Activated CD4-positive, alpha-beta T cell treated with anti-CD3 and anti-CD28 coated beads, Interleukin-2, amount 10 ng/mL, durations not matched to agents 7 days and 5 days (primary cell): Measurements from ENCODE around the gene CALN1. TPM values are rescaled to one million over a fixed set of nuclear protein-coding genes. Genes with fewer than 3 reads are reported as not detected.

Experiments used
- CTCF ChIA-PET: fragments of 350-600 bp; sonication (Branson Sonifier 250); formaldehyde crosslinking; loops from one replicate; lab custom pipeline; 2021; ENCODE audit warnings: antibody characterized with exemption; lab: Charles Lee
- POLR2A ChIA-PET: fragments of 350-600 bp; sonication (Branson Sonifier 250); formaldehyde crosslinking; loops from one replicate; lab custom pipeline; 2021; ENCODE audit warnings: antibody characterized with exemption; lab: Charles Lee
- DNase-seq: peaks from one replicate; pipeline ENCODE4 v3.0.0-alpha.2; 2020
- H3K27ac Mint-ChIP-seq: one replicate; pipeline ENCODE4 v1.8.0; 2021; ENCODE audit warnings: mild to moderate bottlenecking, moderate library complexity, mixed read lengths
- H3K27me3 Mint-ChIP-seq: one replicate; pipeline ENCODE4 v1.8.0; 2021; ENCODE audit warnings: mixed read lengths
- H3K36me3 Mint-ChIP-seq: one replicate; pipeline ENCODE4 v1.8.0; 2021; ENCODE audit warnings: low read depth, mixed read lengths
- H3K4me1 Mint-ChIP-seq: one replicate; pipeline ENCODE4 v1.8.0; 2021; ENCODE audit warnings: mixed read lengths
- H3K4me3 Mint-ChIP-seq: one replicate; pipeline ENCODE4 v1.8.0; 2021; ENCODE audit warnings: mild to moderate bottlenecking, moderate library complexity, mixed read lengths
- H3K9me3 Mint-ChIP-seq: one replicate; pipeline ENCODE4 v1.8.0; 2021; ENCODE audit warnings: mixed read lengths
- total RNA-seq, 2 experiments: library from RNA; stranded (reverse); gene quantifications; one replicate each; pipeline ENCODE4 v1.2.3, GENCODE V29; 2021

Gene CALN1
- total RNA-seq, 2 experiments from 2014 or later = not detected

DNA sequence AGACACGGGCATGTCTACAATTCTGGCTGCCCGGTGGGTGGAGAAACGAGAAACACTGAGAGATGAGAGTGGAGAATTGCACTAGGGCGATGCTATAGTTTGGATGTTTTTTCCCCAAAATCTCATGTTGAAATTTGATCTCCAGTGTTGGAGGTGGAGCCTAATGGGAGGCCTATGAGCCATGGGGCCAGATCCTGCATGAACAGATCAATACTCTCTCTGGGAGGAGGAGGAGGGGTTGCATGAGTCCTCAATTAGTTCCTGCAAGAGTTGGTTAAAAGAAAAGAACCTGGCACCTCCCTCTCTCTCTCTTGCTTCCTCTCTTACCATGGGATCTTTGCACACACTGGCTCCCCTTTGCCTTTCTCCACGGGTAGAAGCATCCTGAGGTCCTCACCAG is 299.1 kb downstream of the CALN1 start:
- Mint-ChIP-seq H3K36me3 (no peaks in the 10 kb centered on the region), H3K27ac (no peak overlapping the region)

GRCh38 chr7:72112530-72112929 is 299.6 kb downstream of the CALN1 start:
- no peaks in the 10 kb centered on the region for H3K27me3 Mint-ChIP-seq
- no peak for DNase-seq
- CTCF ChIA-PET = no interaction called here
- H3K4me3 Mint-ChIP-seq = no peak overlapping the region
- peaks cover 14% of the 10 kb centered on the region for H3K9me3 Mint-ChIP-seq
- POLR2A ChIA-PET = no interaction called here
- no peaks in the 10 kb centered on the region for H3K4me1 Mint-ChIP-seq
- no peaks in the 10 kb centered on the region for H3K36me3 Mint-ChIP-seq
- H3K27ac Mint-ChIP-seq = no peak overlapping the region

More for the DNA sequence above, 299.1 kb downstream of the CALN1 start:
- Mint-ChIP-seq H3K9me3 (peaks cover 12% of the 10 kb centered on the region), H3K4me1 (no peaks in the 10 kb centered on the region), H3K4me3 (no peak overlapping the region), H3K27me3 (no peaks in the 10 kb centered on the region)
- CTCF ChIA-PET = no interaction called here
- no peak for DNase-seq
- POLR2A ChIA-PET = no interaction called here

DNA sequence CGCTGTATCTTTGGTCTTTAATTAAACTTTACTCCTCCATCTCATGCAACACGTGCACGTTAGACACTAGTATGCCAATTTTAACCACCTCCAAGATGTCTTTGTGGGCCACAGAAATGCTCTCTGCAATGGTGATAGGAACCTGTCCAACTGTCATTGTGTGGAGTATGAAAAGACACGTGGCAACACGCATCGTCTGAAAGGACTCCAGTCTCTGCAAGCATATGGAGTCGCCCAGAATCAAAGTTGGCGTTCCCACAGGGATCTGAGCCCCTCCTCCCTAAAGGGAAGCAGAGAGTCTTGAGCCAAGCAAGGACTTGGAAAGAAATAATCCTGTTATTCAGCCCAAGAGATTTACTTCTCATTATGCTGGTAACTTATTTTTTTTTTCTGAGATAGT is 301.1 kb downstream of the CALN1 start:
- no peak for DNase-seq
- H3K4me3 Mint-ChIP-seq = no peak overlapping the region
- H3K9me3 Mint-ChIP-seq = peaks cover 14% of the 10 kb centered on the region
- H3K27me3 Mint-ChIP-seq = no peaks in the 10 kb centered on the region
- no peaks in the 10 kb centered on the region for H3K36me3 Mint-ChIP-seq
- no peak overlapping the region for H3K27ac Mint-ChIP-seq
- H3K4me1 Mint-ChIP-seq = no peaks in the 10 kb centered on the region
- ChIA-PET POLR2A (no interaction called here), CTCF (no interaction called here)

DNA sequence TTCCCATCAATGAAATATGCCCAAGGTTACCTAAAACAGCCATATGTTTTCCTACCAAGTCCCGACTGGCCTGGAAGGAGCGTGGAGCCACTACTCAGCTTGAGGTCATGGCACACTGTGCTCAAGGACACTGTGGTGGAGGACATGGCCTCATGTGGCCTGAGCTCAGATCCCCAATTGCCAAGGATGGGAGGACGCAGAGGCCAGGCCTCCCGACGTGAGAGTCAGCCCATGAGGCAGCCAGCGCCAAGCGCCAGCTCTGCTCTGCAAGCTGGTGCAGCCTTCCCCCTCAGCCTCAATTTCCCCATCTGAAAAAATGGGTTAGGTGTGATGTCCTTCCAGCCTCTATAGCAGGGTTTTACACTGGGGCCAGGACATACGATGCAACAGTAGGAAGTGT is 302.6 kb downstream of the CALN1 start:
- ChIA-PET POLR2A (no interaction called here), CTCF (no interaction called here)
- Mint-ChIP-seq H3K9me3 (peaks cover 12% of the 10 kb centered on the region), H3K4me3 (no peak overlapping the region), H3K36me3 (no peaks in the 10 kb centered on the region), H3K27ac (no peak overlapping the region), H3K27me3 (no peaks in the 10 kb centered on the region), H3K4me1 (no peaks in the 10 kb centered on the region)
- DNase-seq = no peak

DNA sequence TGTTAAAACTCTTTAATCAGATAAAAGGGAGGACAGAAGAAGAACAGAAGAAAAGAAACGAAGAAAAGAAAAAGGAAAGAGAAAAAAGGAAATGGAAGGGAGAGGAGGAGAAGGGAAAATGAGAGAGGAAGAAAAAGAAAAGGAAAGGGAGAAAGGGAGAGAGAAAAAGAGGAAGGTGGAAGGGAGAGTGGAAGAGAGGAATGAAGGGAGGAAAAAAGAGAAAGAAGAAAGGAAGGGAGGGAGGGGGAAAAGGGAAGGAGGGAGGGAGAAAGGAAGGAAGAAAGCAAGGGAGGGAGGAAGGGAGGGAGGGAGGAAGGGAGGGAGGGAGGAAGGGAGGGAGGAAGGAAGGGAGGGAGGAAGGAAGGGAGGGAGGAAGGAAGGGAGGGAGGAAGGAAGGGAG is 305.7 kb downstream of the CALN1 start:
- DNase-seq = no peak
- Mint-ChIP-seq H3K4me3 (no peak overlapping the region), H3K27me3 (no peaks in the 10 kb centered on the region), H3K27ac (no peak overlapping the region), H3K4me1 (no peaks in the 10 kb centered on the region), H3K36me3 (no peaks in the 10 kb centered on the region), H3K9me3 (peaks cover 14% of the 10 kb centered on the region)
- ChIA-PET CTCF (no interaction called here), POLR2A (no interaction called here)

GRCh38 chr7:72101444-72101843 is 310.7 kb downstream of the CALN1 start:
- Mint-ChIP-seq H3K9me3 (peaks cover 4% of the 10 kb centered on the region), H3K36me3 (no peaks in the 10 kb centered on the region), H3K4me1 (no peaks in the 10 kb centered on the region), H3K27me3 (no peaks in the 10 kb centered on the region), H3K4me3 (no peak overlapping the region), H3K27ac (no peak overlapping the region)
- ChIA-PET CTCF (no interaction called here), POLR2A (interaction anchor here (0.6 kb wide), 1 partner anchor 159 kb away, joined by 3 read pairs; no protein-coding TSS in a partner anchor)
- DNase-seq = no peak

GRCh38 chr7:72099784-72100183 is 312.4 kb downstream of the CALN1 start:
- CTCF ChIA-PET = no interaction called here
- no peaks in the 10 kb centered on the region for H3K4me1 Mint-ChIP-seq

GRCh38 chr7:72098807-72099580 is 313.1 kb downstream of the CALN1 start:
- Mint-ChIP-seq H3K4me1 (no peaks in the 10 kb centered on the region), H3K27ac (no peak overlapping the region), H3K4me3 (no peak overlapping the region), H3K9me3 (peaks cover 2% of the 10 kb centered on the region), H3K36me3 (no peaks in the 10 kb centered on the region), H3K27me3 (no peaks in the 10 kb centered on the region)
- CTCF ChIA-PET = no interaction called here
- no peak for DNase-seq
- POLR2A ChIA-PET = no interaction called here

More at GRCh38 chr7:72099784-72100183, 312.4 kb downstream of the CALN1 start:
- Mint-ChIP-seq H3K36me3 (no peaks in the 10 kb centered on the region), H3K4me3 (no peak overlapping the region), H3K27me3 (no peaks in the 10 kb centered on the region), H3K9me3 (peaks cover 2% of the 10 kb centered on the region), H3K27ac (no peak overlapping the region)
- POLR2A ChIA-PET = no interaction called here
- DNase-seq = no peak

- POLR2A ChIA-PET = no interaction called here
- no peak for DNase-seq
- no peaks in the 10 kb centered on the region for H3K4me1 Mint-ChIP-seq
- H3K27me3 Mint-ChIP-seq = no peaks in the 10 kb centered on the region
- H3K4me3 Mint-ChIP-seq = no peak overlapping the region
- CTCF ChIA-PET = interaction anchor here (0.5 kb wide), 1 partner anchor 72 kb away, joined by 3 read pairs; no protein-coding TSS in a partner anchor
- H3K36me3 Mint-ChIP-seq = no peaks in the 10 kb centered on the region
- H3K27ac Mint-ChIP-seq = no peak overlapping the region
- no peaks in the 10 kb centered on the region for H3K9me3 Mint-ChIP-seq
These were observed 314.9 kb downstream of the CALN1 start for GRCh38 chr7:72097226-72097625.

- CTCF ChIA-PET = no interaction called here
- Mint-ChIP-seq H3K36me3 (no peaks in the 10 kb centered on the region), H3K27me3 (no peaks in the 10 kb centered on the region), H3K4me3 (no peak overlapping the region), H3K9me3 (no peaks in the 10 kb centered on the region), H3K27ac (no peak overlapping the region), H3K4me1 (no peaks in the 10 kb centered on the region)
- POLR2A ChIA-PET = no interaction called here
- DNase-seq = no peak
These were observed 319.4 kb downstream of the CALN1 start for GRCh38 chr7:72092769-72093168.

DNA sequence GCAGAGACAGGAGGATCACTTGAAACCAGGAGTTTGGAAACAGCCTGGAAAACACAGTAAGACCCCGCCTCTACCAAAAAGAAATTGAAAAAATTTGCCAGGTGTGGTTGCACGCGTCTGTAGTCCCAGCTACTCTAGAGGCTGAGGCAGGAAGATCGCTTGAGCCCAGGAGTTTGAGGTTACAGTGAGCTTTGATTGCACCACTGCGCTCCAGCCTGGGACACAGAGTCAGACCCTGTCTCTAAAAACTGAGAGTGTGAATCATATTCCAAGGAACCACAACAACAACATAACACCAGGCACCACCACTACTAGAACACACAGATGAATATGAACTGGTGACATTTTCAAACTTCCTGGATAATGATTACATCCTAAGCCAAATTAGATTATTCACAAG is 324.2 kb downstream of the CALN1 start:
- no peaks in the 10 kb centered on the region for H3K4me1 Mint-ChIP-seq
- no peak overlapping the region for H3K4me3 Mint-ChIP-seq
- ChIA-PET CTCF (no interaction called here), POLR2A (no interaction called here)
- H3K27ac Mint-ChIP-seq = no peak overlapping the region
- H3K36me3 Mint-ChIP-seq = no peaks in the 10 kb centered on the region
- no peak for DNase-seq
- no peaks in the 10 kb centered on the region for H3K27me3 Mint-ChIP-seq
- H3K9me3 Mint-ChIP-seq = no peaks in the 10 kb centered on the region

DNA sequence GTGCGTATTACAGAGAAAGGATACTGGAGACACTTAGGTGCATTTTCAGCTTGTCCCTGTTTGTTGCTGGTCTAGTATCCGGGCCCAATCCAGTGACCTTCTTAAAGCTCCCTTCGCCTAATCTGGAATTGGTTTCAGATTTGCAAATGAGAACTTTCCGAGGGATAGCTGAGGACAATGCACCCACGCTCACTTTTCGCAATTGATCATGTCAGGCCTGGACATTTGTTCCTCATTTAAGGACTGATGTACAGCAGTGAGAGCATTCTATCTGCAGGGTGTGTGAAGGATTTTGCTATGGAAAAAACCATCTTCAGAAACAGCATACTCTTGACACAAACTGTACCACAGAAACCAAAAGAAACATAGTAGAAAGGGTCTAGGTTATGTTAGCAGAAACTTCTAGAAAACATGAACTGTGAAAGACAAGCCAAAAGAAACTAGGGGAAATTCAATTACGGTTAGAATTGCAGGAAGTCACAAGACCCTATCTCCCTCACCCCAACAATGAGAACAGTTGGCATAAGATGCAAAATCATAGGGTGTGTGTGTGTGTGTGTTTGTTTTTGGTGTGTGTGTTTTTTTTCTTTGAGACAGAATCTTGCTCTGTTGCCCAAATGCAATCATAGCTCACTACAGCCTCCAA is 331.1 kb downstream of the CALN1 start:
- ChIA-PET POLR2A (no interaction called here), CTCF (no interaction called here)
- no peak for DNase-seq
- no peak overlapping the region for H3K27ac Mint-ChIP-seq
- H3K27me3 Mint-ChIP-seq = no peaks in the 10 kb centered on the region
- H3K4me3 Mint-ChIP-seq = no peak overlapping the region
- no peaks in the 10 kb centered on the region for H3K4me1 Mint-ChIP-seq
- no peaks in the 10 kb centered on the region for H3K36me3 Mint-ChIP-seq
- no peaks in the 10 kb centered on the region for H3K9me3 Mint-ChIP-seq

DNA sequence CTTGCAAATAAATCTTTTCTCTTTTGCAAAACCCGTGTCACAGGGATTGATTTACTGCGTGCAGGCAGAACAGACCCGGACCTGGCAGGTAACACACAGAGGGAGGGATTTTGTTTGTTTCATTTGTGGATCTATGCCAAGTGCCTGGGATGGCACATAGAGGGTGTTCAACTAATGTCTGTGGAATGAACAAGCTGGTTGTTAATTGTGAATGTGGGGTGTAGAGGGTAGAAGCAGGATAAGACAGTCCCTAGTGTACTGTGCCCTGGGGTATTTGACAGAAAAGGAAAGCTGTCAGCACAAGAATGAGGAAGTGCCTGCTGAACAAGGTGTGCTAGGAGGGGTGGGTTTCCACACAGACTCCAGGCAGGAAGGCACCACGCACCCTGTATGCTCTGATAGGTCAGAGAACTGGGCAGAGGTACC is 331.8 kb downstream of the CALN1 start:
- H3K9me3 Mint-ChIP-seq = no peaks in the 10 kb centered on the region
- no peak overlapping the region for H3K27ac Mint-ChIP-seq
- no peaks in the 10 kb centered on the region for H3K4me1 Mint-ChIP-seq
- no peak for DNase-seq
- H3K4me3 Mint-ChIP-seq = no peak overlapping the region
- H3K27me3 Mint-ChIP-seq = no peaks in the 10 kb centered on the region
- CTCF ChIA-PET = no interaction called here
- no peaks in the 10 kb centered on the region for H3K36me3 Mint-ChIP-seq
- POLR2A ChIA-PET = no interaction called here
